ENCODE results near the gene CDC42BPB. TPM values are rescaled to one million over a fixed set of nuclear protein-coding genes. Genes with fewer than 3 reads are reported as not detected.

The CDC42BPB gene
- total RNA-seq, 1 donor from 2014 or later = 68.4 TPM

GRCh38 chr14:102918438-102918837, 138.9 kb downstream of the CDC42BPB start:
- TF ChIP-seq CTCF (conservative IDR thresholded peaks at IDR 0.05; ENCODE audit: low read depth, low read length) = no peak
- H3K4me3 ChIP-seq (ENCODE audit: low read depth, low read length) = no peak overlapping the region
- DNase-seq (ENCODE audit: low read depth) = no peak

GRCh38 chr14:102917469-102918211, 139.7 kb downstream of the CDC42BPB start:
- TF ChIP-seq CTCF (conservative IDR thresholded peaks at IDR 0.05; ENCODE audit: low read depth, low read length) = peak; percentile 69
- DNase-seq (ENCODE audit: low read depth) = no peak

DNA sequence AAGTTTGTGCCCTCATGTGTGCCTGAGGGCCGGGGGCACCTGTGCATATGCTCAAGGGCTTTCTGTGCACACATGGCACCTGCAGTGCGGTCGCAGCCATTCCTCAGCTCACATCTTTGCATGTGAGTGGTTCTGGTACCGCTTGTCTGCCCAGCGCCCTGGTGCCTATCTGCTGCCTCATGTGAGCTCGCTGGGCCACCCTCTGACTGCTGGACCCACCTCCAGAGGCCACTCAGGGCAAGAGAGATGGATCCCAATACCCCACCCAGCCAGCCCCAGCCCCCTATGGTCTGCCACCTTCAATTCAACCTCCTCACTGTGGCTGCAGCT, 140.3 kb downstream of the CDC42BPB start:
- H3K4me3 ChIP-seq (ENCODE audit: low read depth, low read length) = no peak overlapping the region
- no peak for DNase-seq (ENCODE audit: low read depth)
- TF ChIP-seq CTCF (conservative IDR thresholded peaks at IDR 0.05; ENCODE audit: low read depth, low read length) = no peak

More at GRCh38 chr14:102917469-102918211, 139.7 kb downstream of the CDC42BPB start:
- no peak overlapping the region for H3K4me3 ChIP-seq (ENCODE audit: low read depth, low read length)

- no peak for TF ChIP-seq CTCF (conservative IDR thresholded peaks at IDR 0.05; ENCODE audit: low read depth, low read length)
- H3K4me3 ChIP-seq (ENCODE audit: low read depth, low read length) = no peak overlapping the region
- no peak for DNase-seq (ENCODE audit: low read depth)
These were observed 140.8 kb downstream of the CDC42BPB start for GRCh38 chr14:102916347-102917055.

- DNase-seq (ENCODE audit: low read depth) = no peak
- TF ChIP-seq CTCF (conservative IDR thresholded peaks at IDR 0.05; ENCODE audit: low read depth, low read length) = no peak
- H3K4me3 ChIP-seq (ENCODE audit: low read depth, low read length) = no peak overlapping the region
These were observed 141.8 kb downstream of the CDC42BPB start for GRCh38 chr14:102915292-102916110.

DNA sequence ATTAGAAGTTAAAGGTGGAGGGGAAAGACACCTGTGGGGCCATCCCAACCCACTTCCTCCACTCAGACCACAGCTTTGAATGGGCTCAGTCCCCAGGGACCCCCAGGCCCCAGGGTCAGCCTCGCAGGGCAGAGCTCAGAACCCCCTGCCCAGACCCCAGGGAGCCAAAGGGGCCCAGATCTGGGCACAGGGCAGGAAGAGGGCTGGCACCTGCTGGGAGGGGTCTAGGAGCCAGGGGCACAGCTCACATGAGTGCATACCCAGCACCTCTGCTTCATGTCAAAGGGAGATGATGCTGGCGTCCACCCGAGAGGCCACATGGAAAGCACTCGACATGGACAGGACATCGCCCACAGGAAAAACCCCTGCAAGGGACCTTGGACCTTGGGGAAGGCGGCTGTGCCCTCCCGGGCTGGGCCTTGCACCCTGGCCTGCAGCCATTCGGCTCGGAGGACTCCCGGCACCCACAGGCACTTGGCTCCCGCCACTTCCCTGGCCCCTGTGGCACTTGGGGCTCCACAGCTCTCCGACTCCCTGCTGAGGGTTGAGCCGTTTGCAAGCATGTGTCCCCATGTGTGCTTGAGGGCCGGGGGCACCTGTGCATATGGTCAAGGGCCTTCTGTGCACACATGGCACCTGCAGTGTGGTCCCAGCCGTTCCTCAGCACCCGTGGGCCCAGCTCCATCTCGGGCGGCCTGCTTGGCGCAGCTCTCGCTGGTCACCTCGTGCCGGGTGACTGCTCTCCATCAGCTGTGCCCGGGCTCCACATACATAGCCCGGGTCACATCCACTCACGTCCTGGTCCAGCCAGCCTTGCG, 142.7 kb downstream of the CDC42BPB start:
- TF ChIP-seq CTCF (conservative IDR thresholded peaks at IDR 0.05; ENCODE audit: low read depth, low read length) = no peak
- no peak for DNase-seq (ENCODE audit: low read depth)

More for the DNA sequence above, 142.7 kb downstream of the CDC42BPB start:
- no peak overlapping the region for H3K4me3 ChIP-seq (ENCODE audit: low read depth, low read length)

Data from epithelial cell of proximal tubule (primary cell).